GM19023 (cell line): ENCODE results near the gene COL16A1.

Experiments
- ATAC-seq: cut with Tn5 transposase; IDR thresholded peaks from one replicate; pipeline ENCODE4 v1.9.1; 2021; ENCODE audit warnings: mild to moderate bottlenecking, moderate library complexity; ENCODE audit not compliant: unreplicated experiment

COL16A1 gene

DNA sequence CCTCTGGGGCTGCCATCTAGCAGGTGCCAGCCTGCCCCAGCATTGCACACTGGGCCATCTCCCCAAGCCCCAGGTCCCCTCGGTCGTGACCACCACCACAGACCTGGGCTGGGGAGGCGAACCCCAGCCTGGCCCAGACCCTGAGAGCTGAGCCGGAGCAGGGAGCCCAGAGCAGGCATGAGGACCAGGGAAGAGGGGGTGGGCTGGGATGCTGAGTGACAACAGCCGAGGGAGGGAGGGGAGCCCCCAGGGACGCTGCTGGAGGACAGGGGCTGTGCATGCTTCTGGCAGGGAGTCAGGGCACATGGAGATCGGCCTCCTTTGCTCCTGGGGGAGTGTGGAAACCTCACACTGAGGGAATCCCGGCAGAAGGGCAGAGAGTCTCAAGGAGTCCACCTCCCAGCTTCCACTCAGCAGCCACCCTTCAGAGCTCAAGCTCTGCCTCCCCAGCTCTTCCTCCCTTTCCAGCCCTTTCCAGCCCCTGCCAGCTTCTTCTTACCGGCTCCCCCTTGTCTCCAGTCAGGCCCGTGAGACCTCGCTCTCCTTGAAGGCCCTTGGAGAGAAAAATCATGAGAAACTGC, 35.4 kb downstream of the COL16A1 start:
- no peak for ATAC-seq

DNA sequence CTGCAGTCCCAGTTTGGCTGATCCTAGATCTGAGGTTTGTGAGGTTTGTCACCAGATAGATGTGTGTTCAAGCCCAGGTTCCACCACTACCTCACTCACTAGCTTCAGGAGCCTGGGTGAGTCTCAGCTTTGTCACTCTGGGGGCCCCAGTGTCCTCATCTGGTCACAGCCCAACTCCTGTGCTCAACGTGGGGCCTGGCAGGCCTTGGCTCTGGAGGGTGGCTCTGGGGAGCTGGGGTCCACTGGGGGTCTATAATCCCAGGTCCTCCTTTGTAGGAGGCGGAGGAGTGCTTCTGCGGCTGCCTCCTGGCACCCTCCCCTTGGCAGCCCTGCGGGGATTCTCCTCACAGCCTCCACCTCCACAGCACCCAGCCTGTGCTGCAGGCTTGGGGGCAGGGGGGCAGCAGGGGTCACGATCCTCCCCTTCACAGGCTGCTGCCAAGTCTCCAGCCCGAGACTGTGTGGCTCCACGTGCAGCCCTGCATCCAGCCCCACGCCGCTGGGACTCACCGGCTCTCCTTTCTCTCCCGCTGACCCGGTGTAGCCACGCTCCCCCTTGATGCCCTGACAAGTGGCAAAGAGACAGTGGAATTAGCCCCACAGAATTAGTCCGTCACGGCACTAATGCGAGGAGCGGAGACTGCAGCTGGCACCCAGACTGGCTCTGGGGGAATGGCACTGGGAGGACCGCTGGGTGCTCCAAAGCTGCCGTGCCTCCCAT, 36.6 kb downstream of the COL16A1 start:
- no peak for ATAC-seq

GRCh38 chr1:31666263-31666963, 37.4 kb downstream of the COL16A1 start:
- ATAC-seq, result no peak

DNA sequence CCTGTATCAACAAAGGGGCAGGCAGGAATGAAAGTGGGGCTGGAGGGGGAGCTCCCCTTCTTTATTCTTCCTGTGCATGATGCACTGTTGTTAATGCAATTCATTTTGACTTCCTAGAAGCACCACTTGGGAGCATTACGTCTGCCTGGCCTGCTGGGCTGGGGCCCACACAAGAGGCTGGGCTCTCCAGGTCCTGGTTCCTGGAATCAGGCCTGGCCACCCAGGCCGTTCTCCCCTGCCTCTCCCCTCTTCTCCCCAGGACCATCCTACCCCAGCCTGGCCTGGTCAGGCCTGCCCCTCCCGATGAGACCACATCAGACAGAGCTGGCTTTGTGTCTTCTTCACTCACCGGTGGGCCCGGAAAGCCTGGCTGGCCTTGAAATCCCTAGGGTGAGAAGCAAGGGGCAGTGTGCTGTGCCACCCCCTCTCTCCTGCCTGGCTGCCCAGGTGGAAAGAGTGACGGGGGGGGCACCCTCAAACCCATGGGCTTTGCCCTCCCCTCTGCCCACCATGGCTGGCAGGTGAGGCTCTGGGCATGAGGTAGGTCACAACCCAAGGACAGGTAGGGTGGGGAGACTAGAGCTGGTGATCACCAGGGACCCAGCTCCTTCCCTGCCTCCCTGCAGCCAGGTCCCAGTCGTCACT, 38.5 kb downstream of the COL16A1 start:
- no peak for ATAC-seq

GRCh38 chr1:31664528-31664927, 39.3 kb downstream of the COL16A1 start:
- ATAC-seq, result no peak

- ATAC-seq, result no peak
Observed at GRCh38 chr1:31663622-31664452, 40.0 kb downstream of the COL16A1 start.

DNA sequence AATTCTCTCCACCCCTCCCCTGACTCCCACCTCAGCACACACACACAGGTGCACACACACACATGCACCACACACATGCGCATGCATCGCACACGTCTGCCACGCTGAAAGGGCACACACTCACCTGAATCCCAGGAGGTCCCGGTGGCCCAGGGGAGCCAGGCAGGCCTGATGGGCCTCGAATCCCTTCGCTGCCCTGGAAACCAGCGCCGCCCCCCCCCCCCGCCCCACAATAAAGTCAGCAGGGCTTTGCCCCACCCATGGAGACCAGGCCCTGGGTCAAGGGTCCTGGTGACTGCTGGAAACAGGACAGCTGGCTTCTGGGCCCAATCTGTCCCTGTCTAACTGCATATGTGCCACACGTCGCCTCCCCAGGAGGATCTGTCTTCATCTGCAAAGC, 41.4 kb downstream of the COL16A1 start:
- ATAC-seq, result no peak

DNA sequence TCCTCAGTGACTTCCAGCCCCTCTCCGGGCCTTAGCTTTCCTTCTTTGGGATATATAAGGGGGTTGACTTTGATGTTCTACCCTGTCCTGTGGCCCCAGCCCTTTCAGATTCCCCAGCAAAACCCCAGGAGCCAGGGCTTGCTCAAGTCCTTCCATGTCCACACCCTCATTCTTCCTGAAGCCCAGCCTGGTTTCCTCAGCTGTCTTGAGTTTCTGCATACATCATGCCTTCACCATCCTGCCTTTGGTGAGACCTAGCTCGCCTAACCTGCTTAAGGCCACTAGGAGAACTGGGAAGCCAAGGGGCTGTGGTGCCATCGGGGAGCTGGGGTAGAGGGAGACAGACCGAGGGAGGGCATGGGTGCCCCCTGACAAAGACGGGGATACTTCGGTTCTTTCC, 42.0 kb downstream of the COL16A1 start:
- no peak for ATAC-seq

DNA sequence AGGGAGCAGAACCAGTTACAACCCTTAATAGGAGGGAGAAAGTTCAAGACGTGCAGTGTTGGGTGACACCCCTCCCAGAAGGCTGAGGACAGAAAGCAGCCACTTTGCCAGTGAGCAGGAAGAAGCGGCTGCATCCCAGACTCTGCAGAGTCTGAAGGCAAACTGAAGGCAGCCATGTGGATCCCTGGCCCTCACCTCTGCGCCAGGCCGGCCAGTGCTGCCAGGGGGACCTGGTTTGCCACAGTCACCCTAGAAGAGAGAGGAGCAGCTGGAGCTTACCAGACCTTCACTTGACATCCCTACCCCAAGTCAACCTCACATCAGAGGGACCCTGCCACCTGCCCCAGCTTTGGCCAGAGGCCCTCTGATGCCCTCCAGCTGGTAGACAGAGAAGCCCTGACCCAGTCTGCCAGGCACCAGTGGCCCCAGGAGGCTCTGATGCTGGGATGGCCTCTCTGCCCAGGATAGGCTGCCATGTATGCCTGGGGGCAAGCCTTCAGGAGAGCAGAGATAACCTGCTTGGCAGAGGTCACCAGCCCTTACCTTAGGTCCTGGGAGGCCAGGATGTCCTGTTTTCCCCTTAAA, 42.9 kb downstream of the COL16A1 start:
- ATAC-seq, result no peak

GRCh38 chr1:31659889-31660288, 43.9 kb downstream of the COL16A1 start:
- ATAC-seq, result no peak

DNA sequence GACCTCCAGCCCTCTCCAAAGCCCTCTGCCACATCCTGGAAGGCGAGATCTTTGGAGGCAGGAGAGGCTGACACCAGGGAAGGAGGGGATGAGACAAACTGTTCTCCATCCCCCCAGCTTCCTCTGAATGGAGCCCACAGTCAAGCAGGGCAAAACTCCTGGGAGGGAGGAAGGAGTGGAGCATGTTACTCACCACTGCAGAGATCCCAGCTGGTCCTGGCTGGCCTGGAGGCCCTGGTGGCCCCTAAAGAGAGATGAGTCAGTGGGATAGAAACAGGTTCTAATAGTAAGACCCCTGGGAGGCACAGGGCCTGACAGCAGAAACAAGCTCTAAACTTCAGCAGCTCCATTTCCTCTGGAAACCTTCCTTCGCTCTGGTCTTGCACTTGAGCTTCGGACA, 45.1 kb downstream of the COL16A1 start:
- no peak for ATAC-seq

DNA sequence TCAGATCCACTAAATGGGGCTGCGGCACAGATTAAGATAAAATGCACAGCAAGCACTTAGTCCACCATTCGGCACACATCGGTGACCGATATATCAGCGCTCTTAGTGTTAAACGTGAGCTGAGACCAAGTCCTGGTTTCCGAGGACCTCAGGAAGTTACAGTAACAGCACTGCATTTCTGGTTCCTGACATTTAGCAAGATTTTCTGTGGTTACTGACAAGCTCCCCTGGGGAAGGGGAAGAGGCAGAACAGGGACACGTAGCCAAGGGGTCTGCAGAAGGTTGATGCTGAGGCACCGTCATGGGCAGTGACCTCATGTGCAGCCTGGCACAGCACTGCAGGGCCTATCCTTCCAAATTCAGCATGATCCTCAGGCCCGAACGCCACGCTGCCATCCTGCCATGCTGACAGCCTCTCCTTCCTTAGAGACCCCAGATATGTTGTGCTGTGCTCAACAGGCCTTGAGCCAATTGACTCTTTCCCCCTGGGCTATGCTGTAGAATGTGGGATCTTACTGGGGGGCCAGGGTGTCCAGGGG, 45.8 kb downstream of the COL16A1 start:
- ATAC-seq, result no peak

- no peak for ATAC-seq
Observed at GRCh38 chr1:31657020-31657804, 46.6 kb downstream of the COL16A1 start.

DNA sequence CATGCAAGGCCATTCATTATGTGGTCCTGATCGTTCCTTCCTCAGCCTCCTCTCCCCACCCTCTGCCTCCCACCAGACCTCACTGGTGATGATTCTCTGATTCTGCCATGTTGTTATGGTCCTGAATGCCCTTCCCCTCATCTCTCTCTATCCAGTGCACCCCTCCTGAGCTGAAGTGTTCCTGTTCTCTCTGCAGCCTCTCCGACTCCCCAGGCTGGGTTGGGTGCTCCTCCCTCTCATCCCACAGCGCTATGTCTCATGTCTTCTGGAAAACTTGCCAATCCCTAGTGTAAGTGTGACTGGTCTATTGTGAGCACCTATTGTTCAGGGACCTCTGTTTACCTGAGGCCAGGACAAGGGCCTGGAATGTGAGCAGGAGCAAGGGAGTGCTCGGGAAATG, 48.1 kb downstream of the COL16A1 start:
- no peak for ATAC-seq

- ATAC-seq, result no peak
Observed at GRCh38 chr1:31655104-31655503, 48.7 kb downstream of the COL16A1 start.

GRCh38 chr1:31654474-31654776, 49.4 kb downstream of the COL16A1 start:
- no peak for ATAC-seq

GRCh38 chr1:31653717-31654473, 49.9 kb downstream of the COL16A1 start:
- ATAC-seq, result no peak

DNA sequence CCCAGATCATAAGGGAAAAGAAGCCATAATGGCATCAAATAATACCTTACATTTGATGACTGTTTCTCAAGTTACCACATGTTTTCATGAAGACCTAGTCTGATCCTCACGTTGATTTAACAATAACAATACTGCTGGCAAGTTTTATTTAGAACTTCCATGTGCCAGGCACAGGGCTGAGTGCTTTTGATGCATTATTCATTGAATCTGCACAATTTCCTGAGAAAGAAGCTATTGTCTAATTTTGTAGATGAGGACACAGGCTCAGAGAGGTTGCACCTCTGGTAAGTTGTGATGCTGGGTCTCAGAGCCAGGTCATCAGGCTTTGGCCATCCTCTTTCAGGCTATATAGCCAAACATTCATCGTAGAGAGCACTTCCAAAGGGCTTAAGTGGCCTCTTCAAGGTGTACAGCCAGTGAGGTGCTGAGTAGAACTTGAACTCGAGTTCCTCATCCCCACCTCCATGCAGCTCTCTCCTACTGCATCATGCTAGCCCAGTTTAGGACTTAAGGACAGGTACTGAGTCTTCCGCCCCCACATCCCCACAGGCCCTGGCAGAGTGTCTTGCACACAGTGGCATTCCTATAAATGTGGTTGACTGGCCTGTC, 50.8 kb downstream of the COL16A1 start:
- no peak for ATAC-seq

- ATAC-seq, result no peak
Observed at GRCh38 chr1:31651766-31652165, 52.1 kb downstream of the COL16A1 start.
